ENCODE measurements around the gene MYO1B. TPM values are rescaled to one million over a fixed set of nuclear protein-coding genes. Genes with fewer than 3 reads are reported as not detected.

Gene MYO1B
- total and polyA plus RNA-seq, 2 donors (not counting 1 experiment from before 2014, with no cell fraction given): 151 to 194 TPM

GRCh38 chr2:191302459-191303139 lies 57.4 kb downstream of the MYO1B start:
- no peaks in the 10 kb centered on the region for H4K20me1 ChIP-seq (ENCODE audit: control insufficient read depth, extremely low read depth, insufficient read depth, low read length)
- H3K4me1 ChIP-seq (ENCODE audit: control insufficient read depth, extremely low read depth, insufficient read depth, low read length): peaks cover 33% of the 10 kb centered on the region
- H3K9me3 ChIP-seq (ENCODE audit: control insufficient read depth, insufficient read depth, low read depth, low read length): no peaks in the 10 kb centered on the region
- no peak overlapping the region for H3K9ac ChIP-seq (ENCODE audit: insufficient read depth, low read length)
- no peak overlapping the region for H2AFZ ChIP-seq (ENCODE audit: low read length)
- H3K27ac ChIP-seq (ENCODE audit: insufficient read depth, low read length): no peak overlapping the region
- no peaks in the 10 kb centered on the region for H3K36me3 ChIP-seq (ENCODE audit: control insufficient read depth, insufficient read depth, low read length)
- DNase-seq (ENCODE audit: low read depth in 2 of 2): no peak
- no peaks in the 10 kb centered on the region for H3K27me3 ChIP-seq (ENCODE audit: control insufficient read depth, insufficient read depth, low read length)
- H3K4me2 ChIP-seq (ENCODE audit: extremely low read depth, insufficient read depth, low read length): no peak overlapping the region
- TF ChIP-seq EZH2 (IDR thresholded peaks at IDR 0.05; ENCODE audit: low read length, missing control alignments) (no peak), CTCF (conservative IDR thresholded peaks at IDR 0.05 in 1 of 2, IDR thresholded peaks at IDR 0.05 in 1 of 2; ENCODE audit: low read depth in 1 of 2, low read length in 2 of 2) (no peak)
- H3K79me2 ChIP-seq (ENCODE audit: control insufficient read depth, insufficient read depth, low read length): peaks cover 68% of the 10 kb centered on the region
- H3K4me3 ChIP-seq (replicated peaks in 1 of 4; ENCODE audit: control extremely low read depth in 1 of 4, insufficient read depth in 1 of 4, low read depth in 3 of 4, low read length in 4 of 4): no peak overlapping the region

GRCh38 chr2:191303140-191304005 lies 58.2 kb downstream of the MYO1B start:
- peak overlapping the region; percentile 15 for H3K27ac ChIP-seq (ENCODE audit: insufficient read depth, low read length)
- H3K36me3 ChIP-seq (ENCODE audit: control insufficient read depth, insufficient read depth, low read length): no peaks in the 10 kb centered on the region
- H3K79me2 ChIP-seq (ENCODE audit: control insufficient read depth, insufficient read depth, low read length): peaks cover 73% of the 10 kb centered on the region
- peaks cover 31% of the 10 kb centered on the region for H3K4me1 ChIP-seq (ENCODE audit: control insufficient read depth, extremely low read depth, insufficient read depth, low read length)
- no peaks in the 10 kb centered on the region for H3K27me3 ChIP-seq (ENCODE audit: control insufficient read depth, insufficient read depth, low read length)
- no peak overlapping the region for H2AFZ ChIP-seq (ENCODE audit: low read length)
- H3K4me3 ChIP-seq (replicated peaks in 1 of 4; ENCODE audit: control extremely low read depth in 1 of 4, insufficient read depth in 1 of 4, low read depth in 3 of 4, low read length in 4 of 4): no peak overlapping the region
- H3K9me3 ChIP-seq (ENCODE audit: control insufficient read depth, insufficient read depth, low read depth, low read length): no peaks in the 10 kb centered on the region
- TF ChIP-seq CTCF (conservative IDR thresholded peaks at IDR 0.05 in 1 of 2, IDR thresholded peaks at IDR 0.05 in 1 of 2; ENCODE audit: low read depth in 1 of 2, low read length in 2 of 2) (no peak), EZH2 (IDR thresholded peaks at IDR 0.05; ENCODE audit: low read length, missing control alignments) (no peak)
- H3K4me2 ChIP-seq (ENCODE audit: extremely low read depth, insufficient read depth, low read length): no peak overlapping the region
- DNase-seq (ENCODE audit: low read depth in 2 of 2): no peak
- H4K20me1 ChIP-seq (ENCODE audit: control insufficient read depth, extremely low read depth, insufficient read depth, low read length): no peaks in the 10 kb centered on the region
- H3K9ac ChIP-seq (ENCODE audit: insufficient read depth, low read length): no peak overlapping the region

Measured in fibroblast of lung (primary cell).